A673 (cell line): ENCODE measurements around the gene FTHL17.

Source experiments
- EZH2 ChIP-seq: fragments of 200-600 bp; sonication (generic); IDR thresholded peaks from 2 replicates; pipeline ENCODE4 v1.6.1; 2017; ENCODE audit warnings: borderline replicate concordance, low read depth, mild to moderate bottlenecking, mixed read lengths, antibody characterized with exemption, low read length; ENCODE audit not compliant: poor library complexity, severe bottlenecking
- TF ChIP-seq, protein P1 (sequence below): fragments of 300-800, 200-600 bp; sonication (generic); conservative IDR thresholded peaks from 2 replicates; pipeline ENCODE4 v1.5.1; 2017; ENCODE audit warnings: low read depth, mild to moderate bottlenecking, antibody characterized with exemption, low read length, moderate library complexity, mixed read lengths

DNA sequence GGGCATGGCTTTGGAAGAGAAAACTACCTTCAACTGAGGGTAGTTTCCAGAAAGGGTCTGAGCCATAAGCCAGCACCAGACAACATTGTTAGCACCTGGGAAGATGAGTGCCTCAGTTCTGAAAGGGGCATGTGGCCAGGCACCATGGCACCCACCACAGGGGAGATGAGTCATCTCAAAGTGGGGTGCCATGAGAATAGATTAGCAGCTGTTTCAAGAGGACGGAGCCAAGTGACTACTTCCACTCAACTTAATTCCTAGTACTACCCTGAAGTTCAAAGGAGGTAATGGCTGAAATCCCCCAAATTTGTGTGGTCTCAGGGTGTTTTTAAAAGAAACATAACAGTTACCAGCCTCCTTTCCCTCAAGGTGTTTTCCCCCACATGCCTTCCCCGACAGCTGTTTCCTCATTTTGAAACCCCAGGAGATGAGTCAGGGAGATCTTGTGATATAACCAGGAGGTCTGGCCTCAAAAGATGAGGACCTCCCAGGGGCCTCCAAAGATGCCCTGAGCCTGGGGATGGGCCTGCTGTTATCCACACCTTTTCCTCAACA lies 27.8 kb upstream of the FTHL17 start:
- TF ChIP-seq, protein P1, sequence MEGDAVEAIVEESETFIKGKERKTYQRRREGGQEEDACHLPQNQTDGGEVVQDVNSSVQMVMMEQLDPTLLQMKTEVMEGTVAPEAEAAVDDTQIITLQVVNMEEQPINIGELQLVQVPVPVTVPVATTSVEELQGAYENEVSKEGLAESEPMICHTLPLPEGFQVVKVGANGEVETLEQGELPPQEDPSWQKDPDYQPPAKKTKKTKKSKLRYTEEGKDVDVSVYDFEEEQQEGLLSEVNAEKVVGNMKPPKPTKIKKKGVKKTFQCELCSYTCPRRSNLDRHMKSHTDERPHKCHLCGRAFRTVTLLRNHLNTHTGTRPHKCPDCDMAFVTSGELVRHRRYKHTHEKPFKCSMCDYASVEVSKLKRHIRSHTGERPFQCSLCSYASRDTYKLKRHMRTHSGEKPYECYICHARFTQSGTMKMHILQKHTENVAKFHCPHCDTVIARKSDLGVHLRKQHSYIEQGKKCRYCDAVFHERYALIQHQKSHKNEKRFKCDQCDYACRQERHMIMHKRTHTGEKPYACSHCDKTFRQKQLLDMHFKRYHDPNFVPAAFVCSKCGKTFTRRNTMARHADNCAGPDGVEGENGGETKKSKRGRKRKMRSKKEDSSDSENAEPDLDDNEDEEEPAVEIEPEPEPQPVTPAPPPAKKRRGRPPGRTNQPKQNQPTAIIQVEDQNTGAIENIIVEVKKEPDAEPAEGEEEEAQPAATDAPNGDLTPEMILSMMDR: no peak
- no peak for TF ChIP-seq EZH2
